ENCODE measurements around the gene SLC29A2.

DNA sequence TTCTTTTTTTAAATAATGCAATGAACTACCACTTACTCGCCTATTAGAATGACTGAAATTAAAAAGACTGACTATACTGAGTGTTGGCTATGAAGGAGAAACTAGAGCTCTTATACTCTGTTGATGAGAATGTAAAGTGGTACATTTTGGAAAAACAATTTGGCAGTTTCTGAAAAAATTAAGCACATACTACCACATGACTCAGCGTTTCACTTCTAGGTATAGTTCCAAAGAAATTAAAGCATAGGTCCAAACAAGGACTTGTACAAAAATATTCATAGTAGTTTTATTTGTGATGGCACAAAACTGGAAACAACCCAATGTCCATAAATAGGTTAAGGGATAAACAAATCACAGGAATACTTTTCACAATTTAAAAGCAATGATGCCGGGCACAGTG lies 22.4 kb upstream of the SLC29A2 start:
- TF ChIP-seq, protein P1, sequence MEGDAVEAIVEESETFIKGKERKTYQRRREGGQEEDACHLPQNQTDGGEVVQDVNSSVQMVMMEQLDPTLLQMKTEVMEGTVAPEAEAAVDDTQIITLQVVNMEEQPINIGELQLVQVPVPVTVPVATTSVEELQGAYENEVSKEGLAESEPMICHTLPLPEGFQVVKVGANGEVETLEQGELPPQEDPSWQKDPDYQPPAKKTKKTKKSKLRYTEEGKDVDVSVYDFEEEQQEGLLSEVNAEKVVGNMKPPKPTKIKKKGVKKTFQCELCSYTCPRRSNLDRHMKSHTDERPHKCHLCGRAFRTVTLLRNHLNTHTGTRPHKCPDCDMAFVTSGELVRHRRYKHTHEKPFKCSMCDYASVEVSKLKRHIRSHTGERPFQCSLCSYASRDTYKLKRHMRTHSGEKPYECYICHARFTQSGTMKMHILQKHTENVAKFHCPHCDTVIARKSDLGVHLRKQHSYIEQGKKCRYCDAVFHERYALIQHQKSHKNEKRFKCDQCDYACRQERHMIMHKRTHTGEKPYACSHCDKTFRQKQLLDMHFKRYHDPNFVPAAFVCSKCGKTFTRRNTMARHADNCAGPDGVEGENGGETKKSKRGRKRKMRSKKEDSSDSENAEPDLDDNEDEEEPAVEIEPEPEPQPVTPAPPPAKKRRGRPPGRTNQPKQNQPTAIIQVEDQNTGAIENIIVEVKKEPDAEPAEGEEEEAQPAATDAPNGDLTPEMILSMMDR (IDR thresholded peaks at IDR 0.05) = no peak
- TF ChIP-seq EZH2 (IDR thresholded peaks at IDR 0.05; ENCODE audit: borderline replicate concordance, insufficient read depth, low read depth, low read length, poor library complexity, severe bottlenecking) = no peak

Data from B cell (primary cell).